Measurements from ENCODE around the gene BHLHE23.

BHLHE23 gene

GRCh38 chr20:63024573-63025392, 18.0 kb upstream of the BHLHE23 start:
- no peak for DNase-seq

DNA sequence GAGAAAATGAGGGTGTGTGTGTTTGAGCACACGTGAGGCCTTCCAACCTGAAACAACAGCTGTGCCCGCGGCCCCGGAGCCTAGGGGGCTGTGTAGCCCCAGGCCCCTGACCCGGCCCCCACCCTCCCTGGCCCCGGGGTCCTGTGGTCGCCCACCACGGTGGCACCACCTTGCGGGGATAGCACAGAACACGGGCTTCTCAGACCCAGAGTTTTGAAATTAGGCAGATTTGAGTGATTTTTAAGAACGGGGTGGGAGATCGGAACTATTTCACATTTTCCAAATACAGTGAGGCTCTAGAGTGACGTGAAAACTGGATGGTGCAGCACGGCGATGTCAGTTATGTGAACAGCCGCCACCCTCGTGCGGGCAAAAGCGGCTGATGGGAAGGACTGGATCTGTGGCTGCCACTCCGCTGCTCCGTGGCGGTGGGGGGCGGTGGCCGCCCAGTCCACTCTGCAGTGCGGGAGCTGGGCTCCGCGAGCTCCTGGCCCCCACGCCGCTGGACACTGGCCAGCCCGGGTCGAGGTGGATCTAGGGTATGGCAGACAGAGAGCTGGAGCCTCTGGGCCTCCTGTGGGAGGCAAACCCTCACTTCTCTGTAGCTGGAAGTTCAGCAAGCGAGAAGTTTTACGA, 17.3 kb upstream of the BHLHE23 start:
- DNase-seq = no peak

GRCh38 chr20:63023071-63023935, 16.5 kb upstream of the BHLHE23 start:
- DNase-seq = no peak

DNA sequence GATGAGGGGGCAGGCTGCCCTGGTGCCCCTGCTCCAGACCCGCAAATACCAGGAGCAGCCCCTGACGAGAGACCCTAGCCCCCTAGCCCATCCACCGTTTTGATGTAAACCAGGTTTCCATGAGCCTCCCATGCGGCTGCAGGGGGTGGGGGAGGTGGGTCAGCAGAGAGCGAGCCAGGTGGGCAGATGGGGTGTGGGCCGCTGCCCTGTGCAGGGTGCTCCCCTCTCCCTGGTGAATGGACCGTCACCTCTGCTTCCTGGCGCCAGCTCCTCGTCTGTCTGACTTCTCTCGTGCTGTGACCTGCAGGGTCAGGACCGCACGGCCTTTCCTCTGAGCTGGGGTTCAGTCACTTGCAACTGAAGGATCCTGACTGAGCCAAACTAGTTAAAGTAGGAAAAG, 15.7 kb upstream of the BHLHE23 start:
- no peak for DNase-seq

DNA sequence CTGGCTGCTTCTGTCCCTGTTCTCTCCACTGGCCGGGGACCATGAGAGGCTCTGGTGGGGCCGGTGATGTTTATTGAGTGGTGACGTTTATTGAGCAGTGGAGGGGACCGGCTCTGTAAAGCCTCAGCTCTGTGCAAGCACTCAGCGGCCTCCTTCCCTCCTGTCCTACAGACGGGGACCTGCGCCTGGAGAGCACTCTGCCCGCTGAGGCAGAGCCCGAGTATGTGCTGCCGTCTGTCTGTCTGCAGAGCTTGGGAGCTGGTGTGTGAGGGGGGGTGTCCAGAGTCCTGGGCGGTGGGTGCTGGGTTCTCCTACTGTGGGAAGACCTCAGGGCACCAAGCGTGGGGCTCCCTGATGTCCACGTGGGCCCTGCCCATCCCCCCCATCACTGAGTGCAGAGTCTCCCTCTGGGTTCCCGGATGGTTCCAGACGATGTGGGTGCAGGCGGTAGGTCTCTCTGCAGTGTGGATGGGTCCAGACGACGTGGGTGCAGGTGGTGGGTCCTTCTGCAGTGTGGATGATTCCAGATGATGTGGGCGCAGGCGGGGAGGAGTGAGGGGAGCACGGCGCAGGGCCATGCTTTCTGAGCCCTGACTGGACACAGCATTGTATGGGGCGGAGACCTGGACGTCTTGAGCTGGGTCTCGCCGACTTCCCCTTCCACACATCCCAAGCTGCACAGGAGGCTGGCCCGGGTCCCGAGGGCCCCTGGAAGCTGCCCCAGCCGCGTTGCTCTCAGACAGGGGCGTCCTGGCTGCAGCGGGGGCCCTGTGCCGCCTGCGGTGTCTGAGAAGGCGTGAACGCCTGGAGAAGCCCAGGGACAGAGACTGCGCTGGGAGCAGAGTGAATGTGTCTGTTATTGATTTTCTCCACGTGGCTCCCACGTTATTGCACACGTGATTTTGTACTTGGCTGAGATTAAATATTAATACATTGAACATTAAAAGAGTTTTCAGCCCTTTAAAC, 14.9 kb upstream of the BHLHE23 start:
- DNase-seq = no peak

DNA sequence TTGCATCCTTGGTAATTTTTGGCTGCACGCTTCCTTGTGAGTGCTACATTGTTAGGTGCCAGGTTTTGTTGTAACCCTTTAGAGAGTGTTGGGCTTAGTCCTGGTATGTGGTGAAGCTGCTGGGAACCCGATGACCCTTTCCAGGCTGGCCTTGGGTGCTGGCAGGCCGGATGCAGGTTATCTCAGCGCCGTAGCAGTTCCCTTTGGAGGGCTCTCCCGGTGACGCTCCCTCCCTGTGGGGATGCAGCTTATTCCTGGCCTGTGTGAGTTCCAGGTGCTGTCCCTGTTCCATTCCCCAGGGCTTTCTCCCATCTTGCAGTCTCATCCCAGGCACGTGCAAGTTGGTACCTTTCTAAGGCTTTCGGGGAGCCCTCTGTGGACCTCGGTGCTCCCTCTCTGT, 13.9 kb upstream of the BHLHE23 start:
- no peak for DNase-seq

- DNase-seq = no peak
These were observed 11.2 kb upstream of the BHLHE23 start for GRCh38 chr20:63017826-63018411.

DNA sequence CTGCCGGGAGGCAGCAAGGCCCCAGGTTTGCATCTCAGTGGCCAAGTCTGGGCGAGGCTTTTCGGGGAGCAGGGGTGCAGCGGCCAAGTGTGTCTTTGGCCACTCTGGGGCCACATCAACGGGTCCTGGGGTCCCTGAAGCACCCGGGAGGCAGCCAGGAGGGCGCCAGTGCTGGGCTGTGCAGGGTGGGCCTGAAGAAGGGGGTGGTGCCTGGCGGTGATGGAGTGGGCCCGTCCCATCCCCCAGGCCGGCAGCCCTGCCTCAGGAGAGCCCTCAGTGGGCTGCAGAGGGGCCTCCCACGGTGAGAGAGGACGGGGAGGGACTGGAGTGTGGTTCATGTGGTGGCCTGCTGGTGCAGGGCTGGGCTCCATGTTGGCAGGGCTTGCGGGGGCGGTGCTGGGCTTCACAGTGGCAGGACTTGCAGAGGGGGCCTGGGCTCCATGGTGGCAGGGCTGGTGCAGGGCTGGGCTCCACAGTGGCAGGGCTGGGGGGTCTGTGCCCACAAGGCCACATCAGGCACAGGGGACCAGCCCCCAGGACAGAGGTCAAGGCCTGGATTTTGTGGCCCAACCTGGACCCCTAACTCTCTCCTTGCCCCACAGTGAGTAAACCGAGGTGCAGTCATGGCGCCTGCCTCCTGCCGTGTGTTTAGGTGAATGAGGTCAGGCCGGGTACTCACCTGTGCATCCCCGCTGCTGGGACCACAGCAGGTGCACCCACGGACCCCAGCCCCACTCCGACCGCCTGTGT, 10.5 kb upstream of the BHLHE23 start:
- DNase-seq = no peak

DNA sequence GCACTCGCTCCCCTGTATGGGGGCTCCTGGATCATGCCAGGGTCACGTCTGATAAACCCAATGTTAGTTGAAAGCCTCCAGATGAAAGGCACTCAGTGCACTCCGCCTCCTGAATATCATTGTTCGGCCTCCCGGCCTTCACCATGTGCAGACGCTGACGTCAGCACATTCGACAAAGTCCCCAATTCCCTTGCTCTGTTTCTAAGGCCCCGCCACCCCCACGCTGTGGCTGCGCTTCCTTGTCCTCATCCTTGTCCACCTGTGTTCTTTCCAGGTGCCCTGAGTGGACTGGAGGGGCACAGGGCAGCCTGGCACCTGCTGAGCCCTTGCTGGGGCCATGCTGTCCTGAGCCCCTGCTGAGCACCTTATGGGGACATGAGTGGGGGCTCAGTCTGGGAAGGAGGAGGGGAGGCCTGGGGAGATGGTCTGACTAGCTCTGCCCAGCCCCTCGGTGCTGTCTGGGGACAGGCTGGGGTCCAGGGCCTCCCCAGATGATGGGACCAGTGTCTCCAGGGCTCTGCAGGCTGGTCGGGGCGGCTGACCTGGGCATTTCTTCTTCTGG, 9.8 kb upstream of the BHLHE23 start:
- DNase-seq = no peak

- no peak for DNase-seq
These were observed 9.0 kb upstream of the BHLHE23 start for GRCh38 chr20:63015662-63016361.

- DNase-seq = no peak
These were observed 8.4 kb upstream of the BHLHE23 start for GRCh38 chr20:63015147-63015661.

DNA sequence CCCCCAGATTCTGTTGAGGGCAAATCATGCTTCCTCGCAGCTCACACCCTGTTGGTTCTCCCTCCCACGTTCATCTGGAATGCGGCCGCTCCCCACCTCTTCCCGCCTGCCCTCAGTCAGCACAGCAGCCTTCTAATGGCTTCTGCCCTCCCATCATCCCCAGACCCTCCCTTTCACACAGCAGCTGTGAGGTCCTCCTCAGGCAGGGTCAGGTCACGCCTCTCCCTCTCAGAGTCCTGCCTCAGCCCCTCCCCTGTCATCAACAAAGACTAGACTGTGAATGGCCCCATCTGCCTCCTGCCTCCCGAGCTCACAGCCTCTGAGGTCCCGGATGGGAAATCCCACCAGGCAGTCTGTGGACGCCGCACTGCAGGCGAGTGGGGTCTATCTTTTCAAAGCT, 7.9 kb upstream of the BHLHE23 start:
- no peak for DNase-seq

DNA sequence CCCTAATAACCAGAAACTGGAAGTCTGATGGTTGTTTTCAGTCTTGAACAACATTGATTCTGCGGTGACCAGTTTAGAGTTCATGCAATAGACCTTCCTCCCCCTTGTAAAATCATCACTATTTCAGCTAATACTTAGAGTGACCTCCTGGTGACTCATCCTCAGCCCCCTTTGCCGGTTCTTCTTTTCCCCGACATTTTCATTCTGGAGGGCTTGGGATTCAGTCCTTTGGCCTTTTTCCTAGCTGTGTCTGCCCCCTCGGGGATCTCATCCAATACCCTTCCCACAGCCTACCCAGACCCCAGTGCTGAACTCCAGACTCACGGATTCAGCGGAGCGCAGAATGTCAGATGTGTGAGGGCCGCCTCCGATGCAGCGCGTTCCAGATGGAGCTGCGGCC, 7.5 kb upstream of the BHLHE23 start:
- DNase-seq = no peak

- DNase-seq = no peak
These were observed 6.4 kb upstream of the BHLHE23 start for GRCh38 chr20:63013207-63013606.

- no peak for DNase-seq
These were observed 5.0 kb upstream of the BHLHE23 start for GRCh38 chr20:63011798-63012197.

DNA sequence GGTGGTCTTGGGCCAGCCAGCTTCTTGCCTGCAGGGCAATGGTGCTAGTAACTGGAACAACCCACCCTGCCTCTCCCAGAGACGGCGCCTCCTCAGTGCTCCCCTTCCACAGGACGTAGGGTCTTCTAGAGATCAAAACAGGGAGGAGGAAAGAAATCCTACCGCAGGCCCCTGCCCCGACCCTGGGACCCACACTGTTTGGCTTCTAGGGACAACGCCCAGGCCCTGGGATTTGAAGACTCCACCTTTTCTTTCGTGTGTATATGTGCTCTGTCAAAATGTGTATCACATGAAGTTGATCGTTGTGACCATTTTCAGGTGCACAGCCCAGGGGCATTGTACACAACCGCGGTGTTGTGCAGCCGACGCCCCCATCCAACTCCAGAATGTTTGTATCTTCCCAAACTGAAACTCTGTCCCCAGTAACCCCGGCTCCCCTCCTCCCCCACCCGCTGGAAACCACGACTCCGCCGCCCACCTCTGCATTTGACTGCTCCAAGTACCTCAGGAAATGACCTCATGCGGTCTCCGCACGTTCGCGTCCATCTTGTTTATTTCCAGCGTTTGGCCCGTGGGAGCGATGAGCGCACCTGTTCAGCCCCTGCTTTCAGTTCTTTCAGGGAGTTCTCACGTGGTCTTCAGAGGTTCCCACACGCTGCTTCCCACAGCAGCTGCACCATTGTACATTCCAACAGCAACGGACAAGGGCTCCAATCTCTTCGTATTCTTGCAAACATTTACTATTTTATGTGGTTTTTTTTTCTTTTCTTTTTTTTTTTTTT, 3.4 kb upstream of the BHLHE23 start:
- DNase-seq = peak; percentile 73 to 77

DNA sequence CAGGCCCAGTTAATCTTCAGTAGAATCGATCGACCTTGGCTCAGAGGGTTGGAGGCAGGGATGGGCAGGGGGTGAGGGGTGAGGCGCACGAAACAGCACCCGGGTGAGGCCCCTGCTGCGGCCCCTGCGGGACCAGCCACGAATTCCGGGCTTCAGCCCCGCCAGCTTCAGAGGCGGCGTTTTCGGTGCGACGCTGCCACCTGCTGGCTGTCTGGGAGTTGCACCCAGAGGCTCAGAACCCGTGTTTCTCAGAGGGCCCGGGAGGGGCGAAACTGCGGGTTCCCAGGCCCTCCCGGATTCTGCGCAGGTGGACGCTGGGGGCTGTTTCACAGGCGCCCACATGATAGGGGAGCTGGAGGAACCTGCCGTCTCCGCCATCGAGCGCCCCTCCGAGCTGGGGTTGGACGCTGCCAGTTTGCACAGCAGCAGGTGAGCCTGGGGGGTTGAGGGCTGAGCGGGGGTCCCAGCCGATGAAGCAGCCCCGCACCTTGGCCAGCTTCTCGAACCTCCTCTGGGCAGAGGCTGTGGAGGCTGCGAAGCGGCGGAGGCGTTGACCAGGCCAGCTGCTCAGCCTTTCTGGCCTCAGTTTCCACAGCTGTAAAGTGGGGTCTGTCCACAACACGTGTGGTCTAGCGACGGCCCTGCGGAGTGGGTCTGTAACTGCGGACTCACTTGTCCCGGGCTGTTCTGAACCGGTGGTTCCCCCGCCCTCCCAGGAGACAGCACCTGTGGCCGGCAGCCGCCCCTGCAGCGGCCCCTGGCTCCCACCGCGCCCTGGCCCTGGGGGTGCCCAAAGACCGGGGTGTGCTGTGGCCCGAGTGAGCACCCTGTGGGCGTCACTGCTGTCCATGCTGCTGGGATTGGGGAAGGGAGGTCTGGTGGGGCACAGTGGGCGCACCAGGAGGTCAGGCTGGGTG, 2.5 kb upstream of the BHLHE23 start:
- DNase-seq = peak; percentile 86 to 89

DNA sequence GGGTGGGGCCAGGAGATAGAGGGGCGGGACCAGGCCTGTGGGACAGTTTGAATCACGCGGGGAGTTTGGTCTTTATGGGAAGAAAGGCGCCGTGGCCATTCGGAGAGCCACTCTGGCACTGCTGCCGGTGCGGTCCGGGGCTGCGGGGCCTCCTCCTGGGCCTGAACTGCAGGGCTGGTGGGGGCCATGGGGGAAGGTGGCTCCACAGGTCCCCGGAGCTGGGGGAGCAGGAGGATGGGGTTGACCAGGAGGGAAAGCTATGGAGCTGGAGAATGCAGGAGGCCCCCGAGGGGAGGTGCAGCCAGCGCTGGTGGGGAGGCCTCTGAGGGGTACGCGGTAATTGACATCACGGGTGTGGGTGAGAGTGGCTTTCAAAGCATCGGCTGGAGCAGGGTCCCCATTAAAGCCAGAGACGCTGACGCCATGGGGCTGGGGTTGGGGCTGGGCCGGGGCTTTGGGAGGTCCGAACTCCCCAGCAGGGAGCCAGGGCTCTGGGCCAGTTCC, 1.8 kb upstream of the BHLHE23 start:
- DNase-seq = no peak

Data from activated CD4-positive, alpha-beta T cell treated with anti-CD3 and anti-CD28 coated beads, Interleukin-2, amount 50 U/mL, for 48 hours (primary cell).